GM19043 (cell line): Measurements from ENCODE around the gene DCC.

Experiments
- ATAC-seq: cut with Tn5 transposase; IDR thresholded peaks from one replicate; pipeline ENCODE4 v1.9.1; 2021; ENCODE audit warnings: low read depth; ENCODE audit not compliant: unreplicated experiment

The DCC gene

GRCh38 chr18:53131001-53131400, 791.0 kb downstream of the DCC start:
- no peak for ATAC-seq

DNA sequence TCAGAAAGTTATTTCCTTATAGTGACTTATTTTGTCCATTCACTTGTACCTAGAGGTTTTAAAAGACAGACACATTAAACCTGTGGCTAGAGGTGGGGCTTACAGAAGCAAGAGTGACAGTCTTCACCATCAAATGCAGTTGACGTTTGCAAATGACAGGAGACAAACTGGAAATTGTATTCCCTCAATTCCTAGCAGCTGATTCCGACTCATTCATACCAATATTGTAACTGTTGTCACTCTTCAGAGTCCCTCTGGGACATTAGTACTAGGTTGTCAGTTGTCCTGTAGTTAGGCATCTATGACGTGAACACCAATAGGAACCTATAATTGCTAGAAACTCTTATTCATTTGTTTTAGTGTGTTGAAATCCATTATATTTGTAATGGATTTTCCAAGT, 794.7 kb downstream of the DCC start:
- ATAC-seq, result no peak

DNA sequence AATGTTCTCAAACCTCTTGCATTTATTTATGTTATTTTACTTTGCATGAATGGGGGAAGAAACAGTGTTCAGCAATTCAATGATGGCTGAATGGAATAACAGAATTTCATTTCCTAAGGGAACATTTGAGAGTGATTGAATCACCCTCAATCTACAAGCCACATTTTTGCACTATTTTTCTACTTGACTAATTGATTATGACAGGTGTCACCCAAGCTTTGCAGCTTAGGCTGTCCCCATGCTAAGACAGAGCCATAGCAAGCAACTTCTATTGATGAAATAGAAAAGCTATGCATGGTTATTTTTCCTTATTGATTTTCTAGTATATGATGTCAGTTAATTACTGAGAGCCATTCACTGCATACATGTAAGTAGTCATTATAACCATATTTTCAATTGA, 795.7 kb downstream of the DCC start:
- no peak for ATAC-seq

GRCh38 chr18:53139746-53140500, 799.9 kb downstream of the DCC start:
- no peak for ATAC-seq

DNA sequence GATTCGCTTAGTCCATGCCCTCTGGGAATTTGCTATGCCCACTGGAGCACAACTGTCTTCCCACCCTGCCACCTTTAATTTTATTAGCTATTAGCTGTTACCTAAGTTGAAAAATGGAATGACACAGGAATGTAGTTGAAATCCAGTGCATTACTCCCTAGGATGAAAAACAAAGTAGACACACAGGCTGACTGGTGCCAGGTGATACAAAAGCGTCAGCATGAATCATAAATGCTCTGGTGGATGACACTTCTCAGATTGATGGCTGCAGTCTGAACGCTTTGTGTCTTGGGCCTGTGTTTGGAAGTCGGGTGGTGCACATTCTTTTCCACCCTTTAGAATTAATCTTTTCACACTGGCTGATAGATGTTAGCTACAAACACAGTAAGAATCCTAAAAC, 802.0 kb downstream of the DCC start:
- ATAC-seq, result no peak

GRCh38 chr18:53147472-53147871, 807.5 kb downstream of the DCC start:
- no peak for ATAC-seq

DNA sequence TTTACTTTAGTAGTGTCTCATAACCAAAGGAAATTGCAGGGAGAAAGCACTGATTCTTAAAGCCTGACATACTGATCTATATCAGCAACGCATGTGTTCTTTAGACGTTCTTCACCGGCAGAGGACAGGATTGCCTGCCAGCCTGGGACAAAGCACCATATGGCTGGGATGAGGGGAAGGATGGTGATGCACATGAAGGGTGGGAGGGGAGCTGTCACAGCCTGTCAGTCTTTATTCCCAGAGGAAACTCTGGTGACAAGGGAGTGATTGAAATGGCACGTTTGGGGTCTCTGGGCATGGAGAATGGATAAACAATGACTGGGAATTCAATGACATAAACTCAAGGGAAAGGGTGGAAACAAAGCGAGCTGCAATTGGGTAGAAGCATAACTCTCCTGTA, 808.1 kb downstream of the DCC start:
- no peak for ATAC-seq

DNA sequence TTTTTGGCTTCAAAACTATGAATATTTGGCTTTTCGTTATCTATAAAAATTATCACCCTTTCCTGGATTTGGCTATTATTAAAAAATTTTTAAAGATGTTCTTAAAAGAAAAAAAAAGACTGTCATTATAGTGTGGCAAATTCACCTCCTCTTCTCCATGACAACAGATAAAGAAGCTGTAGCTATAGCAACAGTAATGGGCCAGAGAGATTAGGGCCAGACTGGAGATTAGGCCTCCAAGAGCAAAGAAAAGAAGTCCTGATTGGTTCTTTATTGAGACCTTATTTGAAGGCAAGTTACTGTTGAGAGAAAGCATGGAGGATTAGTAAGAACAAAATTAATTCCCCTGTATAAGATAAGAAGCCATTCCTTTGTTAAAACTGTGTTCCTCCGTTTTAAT, 812.5 kb downstream of the DCC start:
- no peak for ATAC-seq

DNA sequence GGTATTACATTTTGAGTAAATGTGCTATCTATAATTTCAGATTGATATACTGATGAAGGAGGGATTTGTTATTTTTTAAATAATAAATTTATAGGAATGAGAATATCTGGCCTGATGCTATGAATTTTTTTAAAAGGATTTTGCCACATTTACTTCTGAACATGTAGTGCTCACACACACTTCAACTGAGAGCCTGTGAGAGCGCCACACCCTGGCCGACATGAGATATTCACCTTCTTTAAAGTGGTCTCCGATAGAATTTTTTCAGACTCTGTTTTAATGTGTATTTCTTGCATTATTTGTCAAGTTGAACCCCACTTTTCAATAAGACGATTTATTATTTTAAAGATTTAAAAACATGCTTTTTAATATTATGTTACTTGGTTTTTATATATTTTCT, 813.3 kb downstream of the DCC start:
- ATAC-seq, result no peak

- no peak for ATAC-seq
Observed at GRCh38 chr18:53153800-53154199, 813.8 kb downstream of the DCC start.

GRCh38 chr18:53165770-53166169, 825.8 kb downstream of the DCC start:
- no peak for ATAC-seq

DNA sequence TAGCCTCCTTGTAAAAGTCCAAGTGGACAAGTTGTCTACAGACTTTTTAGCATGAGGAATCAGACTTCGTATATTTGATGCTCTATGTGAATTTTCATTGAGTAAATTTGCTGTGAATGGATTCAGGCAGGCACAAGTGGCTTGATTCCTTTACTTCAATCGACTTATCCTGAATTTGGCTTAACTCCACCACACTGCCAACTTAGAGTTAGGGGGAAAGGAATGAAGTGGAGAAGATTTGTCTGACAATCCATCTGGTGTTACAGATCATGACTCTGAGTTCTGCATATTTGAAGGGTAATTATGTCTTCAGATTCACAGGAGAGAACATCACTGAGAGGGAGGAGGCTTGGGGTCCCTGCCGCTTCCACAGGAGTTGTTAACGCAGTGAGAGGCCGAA, 829.3 kb downstream of the DCC start:
- ATAC-seq, result no peak

GRCh38 chr18:53191634-53192033, 851.6 kb downstream of the DCC start:
- ATAC-seq, result no peak

- no peak for ATAC-seq
Observed at GRCh38 chr18:53193870-53194269, 853.9 kb downstream of the DCC start.

- no peak for ATAC-seq
Observed at GRCh38 chr18:53219853-53220252, 879.9 kb downstream of the DCC start.

DNA sequence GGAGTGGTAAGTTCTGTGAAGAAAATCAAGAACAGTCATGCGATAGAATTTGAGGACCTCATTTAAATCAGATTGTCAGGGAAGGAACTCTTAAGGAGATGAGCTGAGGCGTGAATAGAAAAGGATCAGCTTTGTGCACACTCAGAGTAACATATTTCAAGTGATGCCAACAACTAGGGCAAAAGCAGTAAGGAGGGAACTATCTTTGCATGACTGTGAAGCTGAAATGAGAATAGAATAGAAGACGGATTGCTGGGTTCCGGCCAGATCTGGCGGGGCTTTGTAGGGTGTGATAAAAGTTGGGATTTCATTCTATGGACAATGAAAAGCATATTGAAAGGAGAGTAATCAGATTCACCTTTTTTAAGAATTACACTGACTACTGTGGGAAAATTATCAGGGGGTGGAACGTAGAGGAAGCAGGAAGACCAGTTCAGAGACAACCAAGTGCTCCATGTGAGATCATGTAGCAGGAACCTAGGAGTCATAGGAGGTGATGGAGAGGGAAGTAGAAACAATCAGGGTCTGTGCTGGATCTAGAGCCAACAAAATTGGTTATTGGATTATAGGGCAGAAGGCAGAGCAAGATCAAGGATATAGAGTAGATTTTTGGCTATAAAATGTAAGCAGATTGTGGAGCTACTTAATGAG, 884.3 kb downstream of the DCC start:
- ATAC-seq, result no peak

GRCh38 chr18:53225567-53226325, 885.7 kb downstream of the DCC start:
- no peak for ATAC-seq

DNA sequence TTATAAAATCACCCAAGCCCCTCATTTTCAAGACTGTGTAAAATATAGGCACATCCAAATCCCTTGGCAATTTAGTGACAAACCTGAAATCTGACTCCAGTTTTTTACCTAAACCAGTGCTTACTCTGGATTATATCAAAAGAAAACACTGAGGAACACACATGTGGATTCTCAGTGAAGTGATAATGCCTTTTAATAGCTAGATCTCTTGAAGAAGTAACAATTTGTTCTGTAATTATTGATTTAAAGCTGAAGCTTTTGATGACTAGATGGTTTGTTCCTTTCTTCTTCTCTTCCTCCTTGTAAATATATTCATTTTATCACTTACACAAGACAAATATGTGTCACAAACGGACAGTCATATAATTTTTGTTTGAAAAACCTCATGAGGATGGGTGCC, 894.6 kb downstream of the DCC start:
- no peak for ATAC-seq

GRCh38 chr18:53241161-53241560, 901.2 kb downstream of the DCC start:
- ATAC-seq, result no peak

DNA sequence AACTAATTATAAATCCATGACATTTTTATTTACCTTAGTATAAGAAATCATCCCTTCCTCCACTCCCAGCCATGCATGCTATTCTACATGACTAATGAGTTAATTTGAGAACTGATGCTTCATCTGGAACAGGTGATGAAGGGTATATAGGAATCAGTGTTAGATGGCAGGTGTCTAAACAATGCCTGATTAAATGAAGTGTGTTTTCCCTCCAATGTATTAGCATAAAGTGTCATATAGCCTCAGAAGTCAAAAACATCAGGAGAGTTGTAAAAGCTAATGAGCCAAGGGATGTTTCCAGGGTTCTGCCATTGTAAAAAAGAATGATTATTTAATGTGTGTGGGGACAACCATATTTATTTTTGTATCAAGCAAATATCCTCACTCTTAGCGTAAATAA, 913.8 kb downstream of the DCC start:
- ATAC-seq, result no peak

- no peak for ATAC-seq
Observed at GRCh38 chr18:53254265-53254664, 914.3 kb downstream of the DCC start.

DNA sequence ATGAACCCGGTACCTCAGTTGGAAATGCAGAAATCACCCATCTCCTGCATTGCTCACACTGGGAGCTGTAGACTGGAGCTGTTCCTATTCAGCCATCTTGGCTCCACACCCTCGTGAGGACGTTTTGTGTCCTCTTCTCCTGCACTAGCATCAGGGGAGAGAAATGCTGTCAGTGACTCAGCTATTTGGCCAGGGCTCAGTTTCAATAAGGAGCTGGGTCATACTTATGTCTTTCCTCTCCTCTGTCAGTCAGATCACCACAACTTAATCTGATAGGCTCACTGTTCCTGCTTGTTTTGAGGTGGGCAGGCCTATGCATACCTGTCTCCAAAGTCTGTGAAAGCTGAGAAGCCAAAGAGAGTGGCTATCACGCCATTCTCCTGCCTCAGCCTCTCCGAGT, 921.2 kb downstream of the DCC start:
- no peak for ATAC-seq
